Right cardiac atrium (tissue), 5 donors: Measurements from ENCODE around the gene HOXA7. TPM values are rescaled to one million over a fixed set of nuclear protein-coding genes. Genes with fewer than 3 reads are reported as not detected.

Experiments used
- ATAC-seq, 2 donors: fragments of 200-7000 bp; cut with Tn5 transposase; one replicate each; pipeline versions ENCODE4 v1.8.0 to v1.9.1; 2020; ENCODE audit warnings: moderate library complexity in 2 of 2, mild to moderate bottlenecking in 1 of 2
- DNase-seq, 3 donors: peaks; one replicate each; pipeline ENCODE4 v3.0.0-alpha.2; 2020
- H3K27ac ChIP-seq: one replicate; pipeline ENCODE4 v1.5.1; 2013; ENCODE audit warnings: mild to moderate bottlenecking, low read length, control low read depth, moderate library complexity
- H3K27me3 ChIP-seq: one replicate; pipeline ENCODE4 v1.6.1; 2013; ENCODE audit not compliant: control insufficient read depth, insufficient read depth
- H3K4me1 ChIP-seq: one replicate; pipeline ENCODE4 v1.6.1; 2013; ENCODE audit warnings: low read length; ENCODE audit not compliant: control insufficient read depth, insufficient read depth
- H3K4me3 ChIP-seq: one replicate; pipeline ENCODE4 v1.5.1; 2013; ENCODE audit warnings: low read length, control low read depth
- H3K9me3 ChIP-seq: one replicate; pipeline ENCODE4 v1.6.1; 2013; ENCODE audit warnings: low read length; ENCODE audit not compliant: control insufficient read depth
- WGBS: extraction: QIAGEN DNeasy Blood & Tissue Kit; methylation state at CpG from one replicate; pipeline ENCODE4 v1.1.7; 2013; 5-methylcytosine and 5-hydroxymethylcytosine counted together
- intact Hi-C, 4 donors: fragments of 100-400 bp; cut with DNase I; formaldehyde crosslinking; loops; one replicate each; pipeline versions ENCODE4 v1.11.0 to v1.14.0; 2022 to 2023
- polyA plus RNA-seq: library from polyadenylated mRNA; stranded (reverse); fragments of 200-250 nt; gene quantifications from one replicate; pipeline ENCODE4 v1.2.3, GENCODE V29; 2013
- total RNA-seq, 4 donors: library from RNA; stranded (reverse); fragmentation: NEBNext Ultra II Directional; extraction: Animal tissue kit (Norgen Biotek cat#: 25700); gene quantifications; one replicate each; pipeline ENCODE4 v1.2.1, GENCODE V29; 2021
- donor health status: healthy with polysubstance abuse.
- donor health status: DM: no; HTN: yes; CAD: no.
- donor health status: DM: no; HTN: no; CAD: no.
- donor health status: DM: no; HTN: yes; CAD: no; lungs with severe emphysema.
- donor health status: DM: yes; HTN: yes; CAD: no.

HOXA7 gene
- total and polyA plus RNA-seq, 5 donors = 0.11 TPM; not detected in 4

GRCh38 chr7:27154901-27155815 lies 1.3 kb downstream of the HOXA7 start:
- WGBS = 5% methylated on average over 48 of the region's 48 CpGs

GRCh38 chr7:27154369-27154768 lies 2.1 kb downstream of the HOXA7 start:
- WGBS = 24% methylated on average over 10 of the region's 10 CpGs
- no peak overlapping the region for H3K4me3 ChIP-seq
- intact Hi-C loops = loop anchor here in 2 of 4 donors (10.0 kb wide), 3 partner anchors 290 to 1280 kb away; partner anchors contain the start of gene SKAP2 (in 1 of the 2)
- ATAC-seq (no peak), DNase-seq (peak in 1 of 3 donors; percentile 38)
- H3K4me1 ChIP-seq = peaks cover 9% of the 10 kb centered on the region
- no peaks in the 10 kb centered on the region for H3K9me3 ChIP-seq
- no peak overlapping the region for H3K27ac ChIP-seq
- no peaks in the 10 kb centered on the region for H3K27me3 ChIP-seq

More at GRCh38 chr7:27154901-27155815, 1.3 kb downstream of the HOXA7 start:
- Histone ChIP-seq H3K9me3 (no peaks in the 10 kb centered on the region), H3K4me1 (peaks cover 9% of the 10 kb centered on the region), H3K27ac (no peak overlapping the region), H3K27me3 (no peaks in the 10 kb centered on the region), H3K4me3 (peak overlapping the region; percentile 13)
- intact Hi-C loops = loop anchor here in 2 of 4 donors (10.0 kb wide), 3 partner anchors 290 to 1280 kb away; partner anchors contain the start of gene SKAP2 (in 1 of the 2)
- ATAC-seq (no peak), DNase-seq (no peak)

GRCh38 chr7:27153526-27153925 lies 2.9 kb downstream of the HOXA7 start:
- Histone ChIP-seq H3K27ac (no peak overlapping the region), H3K4me1 (peaks cover 9% of the 10 kb centered on the region), H3K27me3 (no peaks in the 10 kb centered on the region), H3K4me3 (no peak overlapping the region), H3K9me3 (no peaks in the 10 kb centered on the region)
- intact Hi-C loops = loop anchor here in 2 of 4 donors (10.0 kb wide), 3 partner anchors 289 to 1279 kb away; partner anchors contain the start of gene SKAP2 (in 1 of the 2)
- no peak for DNase-seq
- WGBS = 25% methylated on average over 3 of the region's 3 CpGs
- no peak for ATAC-seq

GRCh38 chr7:27152816-27153442 lies 3.5 kb downstream of the HOXA7 start:
- no peaks in the 10 kb centered on the region for H3K27me3 ChIP-seq
- H3K9me3 ChIP-seq = no peaks in the 10 kb centered on the region
- WGBS = 13% methylated on average over 22 of the region's 22 CpGs
- peaks cover 9% of the 10 kb centered on the region for H3K4me1 ChIP-seq
- no peak overlapping the region for H3K27ac ChIP-seq
- no peak overlapping the region for H3K4me3 ChIP-seq
- intact Hi-C loops = loop anchor here in 2 of 4 donors (10.0 kb wide), 3 partner anchors 288 to 1278 kb away; partner anchors contain the start of gene SKAP2 (in 1 of the 2)
- ATAC-seq (no peak), DNase-seq (peak in 1 of 3 donors; percentile 37)

- Histone ChIP-seq H3K4me3 (peak within 1 kb of the TSS; percentile 6), H3K4me1 (peaks cover 9% of the 10 kb centered on the region), H3K9me3 (no peaks in the 10 kb centered on the region), H3K27ac (no peak within 1 kb of the TSS), H3K27me3 (no peaks in the 10 kb centered on the region)
- intact Hi-C loops = loop anchor here in 2 of 4 donors (10.0 kb wide), 3 partner anchors 287 to 1277 kb away; partner anchors contain the start of gene SKAP2 (in 1 of the 2)
- DNase-seq = peak in 1 of 3 donors; percentile 57
- WGBS = 4% methylated on average over 53 of the region's 53 CpGs
- ATAC-seq = no peak
These were observed 4.3 kb downstream of the HOXA7 start, which contains the start of gene HOXA3 for GRCh38 chr7:27151931-27152815. HOXA3 (minus strand) TSS chr7:27152583; CDS start chr7:27110640, 41,943 bp downstream.

GRCh38 chr7:27151341-27151930 lies 5.0 kb downstream of the HOXA7 start:
- H3K27me3 ChIP-seq = no peaks in the 10 kb centered on the region
- no peak overlapping the region for H3K27ac ChIP-seq
- peaks cover 9% of the 10 kb centered on the region for H3K4me1 ChIP-seq
- no peaks in the 10 kb centered on the region for H3K9me3 ChIP-seq
- DNase-seq (peak in 1 of 3 donors; percentile 16), ATAC-seq (no peak)
- intact Hi-C loops = loop anchor here in 2 of 4 donors (10.0 kb wide), 3 partner anchors 287 to 1277 kb away; partner anchors contain the start of gene SKAP2 (in 1 of the 2)
- WGBS = 4% methylated on average over 27 of the region's 27 CpGs
- H3K4me3 ChIP-seq = peak overlapping the region; percentile 5

- H3K4me3 ChIP-seq = peak overlapping the region; percentile 5
- peaks cover 5% of the 10 kb centered on the region for H3K4me1 ChIP-seq
- no peaks in the 10 kb centered on the region for H3K9me3 ChIP-seq
- no peaks in the 10 kb centered on the region for H3K27me3 ChIP-seq
- intact Hi-C loops = loop anchor here in 2 of 4 donors (10.0 kb wide), 3 partner anchors 286 to 1276 kb away; partner anchors contain the start of gene SKAP2 (in 1 of the 2)
- no peak overlapping the region for H3K27ac ChIP-seq
- ATAC-seq = peak; percentile 75 to 83
- WGBS = 2% methylated on average over 58 of the region's 58 CpGs
- DNase-seq = peak; percentile 72 to 87 (median 87)
These were observed 5.7 kb downstream of the HOXA7 start for GRCh38 chr7:27150568-27151340.

GRCh38 chr7:27149842-27150567 lies 6.5 kb downstream of the HOXA7 start:
- intact Hi-C loops = loop anchor here in 2 of 4 donors (5.0 to 10.0 kb wide), 4 partner anchors 285 to 1275 kb away; partner anchors contain the start of gene SKAP2 (in 1 of the 2)
- WGBS = 39% methylated on average over 13 of the region's 13 CpGs
- DNase-seq = peak in 1 of 3 donors; percentile 33
- Histone ChIP-seq H3K9me3 (no peaks in the 10 kb centered on the region), H3K27me3 (no peaks in the 10 kb centered on the region), H3K4me3 (no peak overlapping the region), H3K4me1 (peaks cover 5% of the 10 kb centered on the region), H3K27ac (no peak overlapping the region)
- ATAC-seq = no peak
